ENCODE measurements around the gene CENPP. TPM values are rescaled to one million over a fixed set of nuclear protein-coding genes. Genes with fewer than 3 reads are reported as not detected.

The CENPP gene
- total RNA-seq, 2 experiments from 2014 or later, result 21.5 to 23.8 TPM

DNA sequence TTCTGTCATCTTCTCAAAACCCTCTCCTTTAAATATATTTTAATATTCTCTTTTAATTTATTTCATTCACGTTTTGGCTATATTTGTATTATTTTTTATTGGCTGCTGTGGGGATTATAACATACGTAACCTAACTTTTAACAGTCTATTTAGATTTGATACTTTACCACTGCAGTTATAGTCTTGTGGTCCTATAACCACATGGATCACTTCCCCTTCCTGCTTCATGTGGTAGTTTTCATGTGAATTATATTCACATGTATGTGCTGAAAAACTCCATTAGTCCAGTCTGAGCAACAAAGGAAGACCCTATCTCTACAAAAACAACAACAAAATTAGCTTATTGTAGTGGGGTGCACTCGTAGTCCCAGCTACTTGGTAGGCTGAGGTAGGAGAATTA lies 34.3 kb downstream of the CENPP start:
- ChIA-PET POLR2A (no interaction called here), CTCF (interaction anchor here (1.6 kb wide), 1 partner anchor 220 kb away, joined by 3 read pairs; no protein-coding TSS in a partner anchor)

DNA sequence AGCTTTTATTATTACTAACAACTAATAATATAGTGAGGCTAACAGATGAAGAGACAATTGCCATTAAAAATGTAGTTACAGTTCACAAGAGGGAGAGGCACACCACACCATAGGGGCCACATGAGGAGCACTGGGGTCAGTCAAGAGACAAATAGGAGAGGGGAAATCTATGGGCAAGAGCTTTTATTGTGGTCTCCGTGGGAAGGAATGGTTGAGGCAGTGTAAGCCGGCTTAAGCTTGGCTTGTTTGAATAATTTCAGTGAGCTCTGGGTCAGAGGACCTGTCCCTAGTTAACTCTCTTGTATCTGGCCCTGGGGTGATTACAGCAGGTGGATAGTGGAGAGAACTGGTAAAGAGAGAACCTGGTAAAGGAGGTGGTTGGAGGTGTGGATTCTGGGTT lies 43.3 kb downstream of the CENPP start:
- POLR2A ChIA-PET, result no interaction called here
- CTCF ChIA-PET, result no interaction called here

DNA sequence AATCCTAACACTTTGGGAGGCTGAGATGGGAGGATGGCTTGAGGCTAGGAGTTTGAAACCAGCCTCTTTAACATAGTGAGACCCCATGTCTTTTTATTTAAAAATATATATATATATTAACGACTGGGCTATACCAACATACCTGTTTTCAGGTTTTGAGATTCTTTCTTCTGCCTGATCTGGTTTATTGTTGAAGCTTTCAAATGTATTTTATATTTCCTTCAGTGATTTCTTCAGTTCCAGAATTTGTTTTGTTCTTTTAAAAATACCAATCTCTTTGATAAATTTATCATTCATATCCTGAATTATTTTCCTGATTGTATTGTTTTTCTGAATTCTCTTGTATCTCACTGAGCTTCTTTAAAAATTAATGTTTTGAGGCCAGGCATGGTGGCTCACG lies 47.4 kb downstream of the CENPP start:
- ChIA-PET POLR2A (no interaction called here), CTCF (no interaction called here)

DNA sequence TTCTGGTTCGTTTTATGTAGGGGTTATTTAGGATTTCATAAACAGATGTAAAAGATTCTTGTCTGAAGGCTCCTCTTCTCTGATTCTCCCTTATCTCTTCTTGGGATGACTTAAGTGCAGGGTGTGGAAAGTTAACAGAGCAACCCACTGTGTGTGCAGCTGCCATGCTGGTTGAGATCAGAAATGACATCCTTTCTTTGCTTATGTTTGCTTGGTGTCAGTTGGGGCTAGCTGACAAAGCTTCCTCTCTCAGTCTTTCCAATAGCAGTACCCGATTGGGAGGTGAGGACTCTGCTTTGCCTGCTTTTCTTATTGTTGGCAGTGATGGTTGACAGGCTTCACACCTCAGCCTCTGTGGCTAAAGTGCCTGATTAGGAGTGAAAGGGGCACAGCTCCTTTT lies 52.1 kb downstream of the CENPP start:
- ChIA-PET CTCF (no interaction called here), POLR2A (no interaction called here)

DNA sequence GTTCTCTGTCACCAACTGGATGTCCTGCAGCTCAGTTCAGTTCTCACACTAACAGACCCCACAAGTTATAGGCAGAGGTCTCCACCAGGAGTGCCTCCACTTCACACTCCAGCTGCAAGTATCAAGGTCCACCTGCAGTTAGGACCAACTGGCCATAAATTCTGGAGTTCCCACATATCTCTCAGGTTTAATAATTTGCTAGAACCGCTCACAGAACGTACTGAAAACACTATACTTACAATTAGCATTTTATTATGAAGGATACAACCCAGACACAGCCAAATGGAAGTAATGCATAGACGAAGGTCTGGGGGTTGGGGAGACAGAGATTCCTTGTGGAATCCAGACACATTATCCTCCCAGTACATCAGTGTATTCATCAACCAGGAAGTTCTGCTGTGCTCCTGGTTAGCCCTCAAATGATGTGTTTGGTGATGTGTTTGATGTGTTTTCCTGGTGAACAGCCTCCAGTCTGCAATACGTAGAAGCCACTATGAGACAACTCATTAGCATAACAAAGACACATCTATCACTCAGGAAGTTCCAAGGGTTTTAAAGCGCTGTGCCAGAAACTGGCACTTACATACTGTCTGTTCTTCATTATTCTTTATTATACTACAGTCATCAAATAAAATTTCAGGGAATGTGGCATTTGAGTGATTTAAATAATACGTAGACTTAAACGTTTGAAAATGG lies 53.3 kb downstream of the CENPP start:
- POLR2A ChIA-PET, result no interaction called here
- CTCF ChIA-PET, result no interaction called here

DNA sequence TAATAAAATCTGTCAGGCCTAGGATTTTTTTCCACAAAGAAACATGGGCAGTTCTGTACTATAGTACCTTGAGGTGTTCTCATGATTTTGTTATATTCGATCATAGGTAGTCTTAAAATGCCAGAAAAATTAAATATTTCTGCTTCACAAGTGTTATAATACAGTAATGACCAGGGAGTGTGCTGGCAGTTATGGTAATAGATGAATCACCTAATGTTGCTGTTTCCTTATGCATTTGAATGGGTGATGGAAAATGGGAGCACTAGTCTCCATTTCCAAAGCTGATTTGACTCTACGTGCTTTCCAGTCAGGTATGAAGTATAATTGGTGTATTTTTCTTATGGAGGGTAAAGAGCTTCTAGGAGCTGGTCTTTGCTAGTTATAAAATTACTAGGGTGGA lies 54.9 kb downstream of the CENPP start:
- CTCF ChIA-PET, result no interaction called here
- POLR2A ChIA-PET, result no interaction called here

DNA sequence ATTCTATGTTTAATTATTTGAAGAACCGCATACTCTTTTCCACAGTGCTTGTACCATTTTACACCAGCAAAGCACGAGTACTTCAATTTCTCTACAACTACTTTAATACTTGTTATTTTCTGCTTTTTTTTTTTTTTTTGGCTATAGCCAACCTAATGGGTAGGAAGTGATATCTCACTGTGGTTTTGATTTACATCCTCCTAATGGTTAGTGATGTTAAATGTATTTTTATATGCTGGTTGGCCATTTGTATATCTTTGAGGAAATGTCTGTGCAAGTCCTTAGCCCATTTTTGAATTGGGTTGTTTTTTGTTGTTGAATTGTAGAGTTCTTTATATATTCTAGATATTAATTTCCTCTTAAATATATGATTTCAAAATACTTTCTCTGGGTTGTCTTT lies 56.0 kb downstream of the CENPP start:
- CTCF ChIA-PET, result interaction anchor here (0.7 kb wide), 1 partner anchor 1908 kb away, joined by 3 read pairs; no protein-coding TSS in a partner anchor
- POLR2A ChIA-PET, result no interaction called here

DNA sequence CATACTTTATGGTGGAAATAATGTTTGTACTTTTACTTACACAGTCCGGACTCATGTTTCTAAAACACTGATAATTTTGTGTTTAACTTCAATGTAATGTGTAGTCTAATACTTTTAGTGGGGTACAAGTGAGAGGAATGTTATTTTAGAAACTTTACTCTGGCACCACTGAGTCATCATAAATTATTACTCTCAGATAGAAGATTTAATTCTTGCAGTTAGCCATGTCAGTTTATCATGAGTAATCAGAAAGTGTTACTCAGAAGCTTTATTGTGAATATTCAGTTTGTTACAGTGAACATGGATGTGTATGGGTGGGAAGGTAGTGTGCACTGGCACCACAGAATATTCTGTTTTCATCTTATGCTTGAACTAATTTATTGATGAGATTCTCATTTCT lies 58.6 kb downstream of the CENPP start:
- CTCF ChIA-PET, result no interaction called here
- POLR2A ChIA-PET, result no interaction called here

DNA sequence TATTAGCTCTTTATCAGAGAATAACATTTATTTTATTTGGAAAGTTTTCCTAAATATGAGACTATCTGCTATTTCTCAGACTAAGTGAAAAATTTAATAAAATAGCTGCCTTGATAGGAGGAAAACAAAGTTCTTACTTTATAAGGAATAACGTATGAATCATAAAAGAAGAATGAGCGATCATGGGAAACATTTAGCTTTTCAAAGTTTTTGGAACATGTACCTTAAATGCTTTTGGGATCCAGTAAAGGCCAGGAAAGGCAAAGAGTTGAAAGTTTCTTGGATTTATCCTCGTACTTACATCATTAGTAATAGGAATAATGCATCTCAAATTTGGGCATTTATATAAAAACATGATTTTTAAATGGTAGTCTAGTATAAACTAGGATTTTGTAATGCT lies 59.2 kb downstream of the CENPP start:
- CTCF ChIA-PET, result no interaction called here
- POLR2A ChIA-PET, result no interaction called here

DNA sequence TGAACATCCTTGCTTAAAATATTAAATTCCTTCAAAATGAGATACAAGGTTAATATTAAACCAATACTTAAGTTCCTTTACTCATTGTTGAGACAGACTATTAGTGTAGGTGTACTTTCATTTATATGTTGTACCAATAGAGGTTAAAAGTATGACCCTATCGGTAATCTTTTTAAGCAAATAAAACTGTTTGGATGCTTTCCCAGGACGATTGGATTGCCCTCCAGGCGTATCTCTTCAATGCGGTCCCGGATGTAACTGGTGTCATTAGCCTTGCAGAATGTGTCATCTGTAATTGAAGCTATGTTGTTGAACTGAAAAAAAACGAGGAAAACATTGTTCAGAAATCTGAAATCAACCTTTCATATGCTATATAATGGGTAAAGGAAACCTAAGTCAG lies 59.7 kb downstream of the CENPP start:
- POLR2A ChIA-PET, result no interaction called here
- CTCF ChIA-PET, result no interaction called here

DNA sequence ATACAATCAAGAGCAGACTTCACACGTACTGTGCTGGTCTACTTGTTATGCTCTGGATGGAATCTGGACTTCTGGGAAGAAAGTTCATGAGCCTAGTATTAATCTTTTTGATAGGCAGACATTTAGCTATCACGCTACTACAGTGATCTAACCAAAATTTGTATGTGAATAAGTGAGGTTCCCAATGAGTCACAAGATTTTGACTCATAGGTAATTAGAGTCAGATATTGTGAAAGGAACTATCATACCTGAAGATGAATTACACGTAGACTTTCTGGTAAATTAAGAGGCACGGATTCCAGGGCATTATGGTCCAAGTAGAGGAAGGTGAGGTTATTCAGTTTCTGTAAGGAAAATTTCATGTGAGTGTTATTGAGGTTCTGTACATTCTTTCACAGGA lies 60.2 kb downstream of the CENPP start:
- ChIA-PET CTCF (no interaction called here), POLR2A (no interaction called here)

DNA sequence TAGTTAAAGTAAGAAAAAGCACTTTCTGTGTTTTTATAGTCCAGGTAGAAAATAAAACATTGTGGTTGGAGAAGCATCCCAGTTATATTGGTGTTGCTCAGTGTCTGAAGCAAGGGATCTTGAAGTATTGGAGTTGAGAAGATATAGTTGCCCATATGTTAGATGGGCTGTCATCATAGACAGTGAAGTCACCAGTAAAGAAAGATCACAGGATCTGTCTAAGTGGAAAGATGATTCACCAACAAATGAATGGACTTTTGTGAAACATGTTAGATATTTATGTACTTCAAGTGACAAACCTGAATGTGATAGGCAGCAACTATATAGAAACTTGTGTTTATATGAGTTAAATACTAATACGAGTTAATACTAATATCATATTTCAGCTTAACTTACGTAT lies 66.9 kb downstream of the CENPP start:
- ChIA-PET CTCF (no interaction called here), POLR2A (no interaction called here)

DNA sequence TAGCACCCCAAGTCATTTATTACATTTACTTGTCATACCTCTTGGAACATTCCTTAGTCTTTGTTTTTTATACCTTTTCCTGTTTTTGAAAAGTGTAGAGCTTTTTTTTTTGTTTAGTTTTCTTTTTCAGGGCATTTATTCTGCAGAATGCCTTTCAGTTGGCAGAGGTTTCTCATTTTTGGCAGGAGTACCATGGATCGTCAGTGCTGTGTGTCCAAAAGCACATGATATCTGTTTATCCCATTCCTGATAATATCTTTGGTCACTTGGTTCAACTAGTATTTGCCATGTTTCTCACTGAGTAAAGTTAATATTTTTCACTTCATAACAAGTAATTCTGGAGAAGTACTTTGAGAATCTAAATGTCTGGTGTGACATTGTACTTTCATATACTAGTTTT lies 67.9 kb downstream of the CENPP start:
- ChIA-PET POLR2A (no interaction called here), CTCF (no interaction called here)

DNA sequence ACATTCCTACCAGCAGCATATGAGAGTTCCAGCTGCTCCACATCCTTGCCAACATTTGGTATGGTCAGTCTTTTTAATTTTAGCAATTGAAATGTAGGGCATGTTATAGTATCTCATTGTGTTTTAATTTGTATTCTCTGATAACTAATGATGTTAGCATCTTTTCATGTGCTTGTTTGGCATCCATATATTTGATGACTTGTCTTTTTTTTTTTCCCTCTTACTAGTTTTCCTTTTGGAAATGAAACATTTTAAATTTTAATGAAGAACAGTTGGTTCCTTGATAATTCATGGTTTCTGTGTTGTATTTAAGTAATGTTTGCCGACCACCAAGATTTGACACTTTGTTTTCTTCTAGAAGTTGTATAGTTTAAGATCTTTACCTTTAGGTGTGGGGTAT lies 69.9 kb downstream of the CENPP start:
- ChIA-PET POLR2A (no interaction called here), CTCF (no interaction called here)

DNA sequence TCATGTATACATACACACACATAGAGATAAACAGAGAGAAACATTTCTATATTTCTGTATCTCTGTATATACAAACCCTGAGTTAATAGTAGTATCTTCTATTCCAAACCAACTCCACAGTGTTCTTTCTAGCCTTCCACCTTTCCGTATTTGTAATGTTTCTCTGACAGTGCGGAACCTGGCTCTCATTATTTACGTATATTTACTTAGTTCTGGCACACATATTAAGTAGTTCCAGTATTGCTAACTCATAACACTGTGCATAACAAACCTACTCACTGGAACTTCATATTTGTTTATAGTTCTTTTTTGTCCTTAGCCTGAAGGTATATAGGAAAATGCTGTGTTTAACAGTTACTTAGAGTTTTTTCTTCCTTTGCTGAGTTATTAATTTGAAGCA lies 72.1 kb downstream of the CENPP start:
- CTCF ChIA-PET, result no interaction called here
- POLR2A ChIA-PET, result no interaction called here

DNA sequence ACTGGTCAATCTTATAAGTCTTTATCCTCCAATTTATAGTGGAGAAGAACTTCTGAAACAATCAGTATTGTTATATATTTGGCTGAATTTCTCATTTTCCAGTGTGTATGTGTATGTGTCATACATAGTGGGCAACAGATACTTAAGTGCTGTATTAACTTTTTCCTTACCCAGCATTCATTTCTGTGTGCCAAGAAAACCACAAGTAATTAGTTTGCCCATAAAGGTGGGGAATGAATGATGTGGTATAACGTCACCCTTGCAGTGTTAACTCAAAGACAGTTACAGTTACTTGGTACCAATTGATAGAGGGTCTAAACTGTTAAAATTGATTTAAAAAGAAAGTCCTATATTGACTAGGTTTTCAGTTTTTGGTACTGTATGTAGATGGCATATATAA lies 76.6 kb downstream of the CENPP start:
- ChIA-PET POLR2A (no interaction called here), CTCF (no interaction called here)

DNA sequence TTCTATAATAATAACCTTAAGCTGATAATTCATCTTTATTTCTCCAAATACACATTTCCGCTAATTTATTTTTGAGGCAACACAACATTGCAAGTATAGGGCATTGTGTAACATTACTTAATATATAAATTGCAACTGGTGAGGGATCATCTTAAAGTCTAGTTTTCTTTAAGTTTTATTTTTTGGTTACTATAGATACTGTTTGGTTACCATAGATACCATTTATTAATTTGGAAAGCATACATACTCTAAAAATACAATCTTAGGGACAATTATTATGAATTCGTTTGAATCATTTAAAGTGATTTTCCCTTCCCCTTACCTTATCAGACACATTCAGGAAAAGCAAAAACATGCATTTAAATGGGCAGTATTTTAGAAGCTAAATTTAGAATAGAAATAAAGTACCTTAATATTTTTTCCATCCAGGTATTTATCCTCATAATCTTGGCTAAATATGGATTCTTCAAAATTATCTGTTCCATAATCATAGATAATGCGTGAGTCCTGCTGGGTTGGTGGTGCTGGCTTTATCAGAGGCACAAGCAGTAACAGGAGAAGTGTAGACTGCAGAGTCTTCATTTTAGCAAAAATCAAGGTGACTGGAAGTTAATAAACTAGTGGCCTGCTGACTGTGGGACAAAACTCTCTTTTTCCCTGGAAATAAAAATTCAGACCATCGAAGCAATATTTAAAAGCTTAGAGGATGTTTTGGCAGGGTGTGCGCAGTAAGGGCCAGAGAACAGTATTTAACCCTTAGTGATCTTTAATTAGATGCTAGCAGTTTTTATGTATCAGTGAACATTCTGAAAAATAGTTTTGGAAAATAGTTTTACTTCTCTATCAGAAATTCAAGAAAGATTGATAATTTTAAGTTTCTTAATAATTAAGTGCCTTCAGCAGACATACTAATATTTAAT lies 77.3 kb downstream of the CENPP start:
- CTCF ChIA-PET, result no interaction called here
- POLR2A ChIA-PET, result no interaction called here

DNA sequence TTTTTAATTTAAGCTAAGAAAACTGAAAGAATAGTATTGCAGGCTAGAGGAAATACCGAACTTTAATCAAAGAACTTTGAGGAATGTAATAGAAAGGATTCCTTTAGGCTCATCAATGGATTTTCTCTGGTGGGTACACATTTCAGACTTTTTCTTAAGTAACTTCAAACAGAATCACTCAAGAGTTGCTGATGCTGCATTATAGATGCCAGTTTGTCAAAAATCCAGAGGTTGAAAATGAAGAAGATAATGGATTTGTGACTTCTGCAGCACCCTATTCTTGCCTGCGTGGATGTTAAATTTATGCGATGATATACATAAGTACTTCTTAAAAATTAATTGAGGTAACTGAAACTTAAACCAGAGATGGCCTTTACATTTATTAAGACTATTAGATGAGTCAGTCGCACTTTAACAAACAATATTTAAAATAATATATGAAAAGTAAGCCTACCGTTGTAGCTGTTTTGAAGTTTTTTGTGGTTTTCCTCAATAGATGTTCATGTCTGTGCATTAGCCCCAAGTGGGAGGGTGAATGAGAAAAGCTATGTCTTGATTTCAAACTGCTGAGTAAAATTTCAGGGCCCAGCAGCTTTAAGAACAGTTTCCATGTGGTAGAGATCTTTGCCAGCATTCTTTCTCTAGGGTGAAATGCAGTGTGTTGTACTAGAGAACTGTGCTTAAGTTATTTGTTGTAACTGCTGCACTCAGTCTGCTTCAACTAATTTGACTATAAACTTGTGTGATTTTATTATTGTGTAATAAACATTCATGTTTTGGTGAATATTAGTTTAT lies 78.5 kb downstream of the CENPP start, which contains the start of gene OGN:
OGN (minus strand) TSS at position 537 of the 795 bp plus-strand sequence. CDS start 1,171 bp downstream, outside the sequence.
- ChIA-PET POLR2A (no interaction called here), CTCF (no interaction called here)

DNA sequence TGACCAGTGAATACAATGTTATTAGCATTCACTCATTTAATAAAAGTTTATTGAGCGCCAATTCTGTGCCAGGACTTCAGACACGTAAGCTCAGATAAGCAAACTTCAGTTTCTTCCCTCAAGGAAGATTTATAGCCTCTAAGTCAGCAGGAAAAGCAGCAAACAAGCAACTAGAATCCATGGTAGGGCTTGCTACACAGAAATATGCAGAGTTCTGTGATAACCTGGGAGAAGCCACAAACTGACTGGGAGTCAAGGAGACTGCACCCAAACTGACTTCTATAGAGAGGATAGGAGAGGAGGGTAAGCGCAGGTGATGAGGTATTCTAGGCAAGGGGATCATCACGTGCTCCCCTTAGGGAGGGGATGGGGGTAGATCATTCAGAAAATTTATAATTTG lies 80.1 kb downstream of the CENPP start:
- ChIA-PET POLR2A (no interaction called here), CTCF (no interaction called here)

DNA sequence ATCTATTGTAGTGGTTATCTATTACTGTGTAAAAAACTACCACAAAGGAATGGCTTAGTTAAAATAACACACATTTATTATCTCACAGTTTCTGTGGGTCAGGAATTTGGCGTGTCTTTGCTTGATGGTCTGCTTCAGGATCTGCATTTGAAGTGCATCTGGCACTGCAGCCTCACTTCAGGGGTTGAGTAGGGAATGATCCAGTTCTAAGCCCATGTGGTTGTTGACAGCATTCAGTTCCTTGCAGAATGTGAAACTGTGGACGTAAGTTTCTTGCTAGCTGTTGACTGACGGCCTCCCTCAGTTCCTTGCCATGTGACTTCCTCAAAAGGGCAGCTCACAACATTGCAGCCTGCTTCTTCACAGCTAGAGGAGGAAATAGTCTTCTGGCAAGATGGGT lies 80.7 kb downstream of the CENPP start:
- POLR2A ChIA-PET, result no interaction called here
- CTCF ChIA-PET, result no interaction called here

DNA sequence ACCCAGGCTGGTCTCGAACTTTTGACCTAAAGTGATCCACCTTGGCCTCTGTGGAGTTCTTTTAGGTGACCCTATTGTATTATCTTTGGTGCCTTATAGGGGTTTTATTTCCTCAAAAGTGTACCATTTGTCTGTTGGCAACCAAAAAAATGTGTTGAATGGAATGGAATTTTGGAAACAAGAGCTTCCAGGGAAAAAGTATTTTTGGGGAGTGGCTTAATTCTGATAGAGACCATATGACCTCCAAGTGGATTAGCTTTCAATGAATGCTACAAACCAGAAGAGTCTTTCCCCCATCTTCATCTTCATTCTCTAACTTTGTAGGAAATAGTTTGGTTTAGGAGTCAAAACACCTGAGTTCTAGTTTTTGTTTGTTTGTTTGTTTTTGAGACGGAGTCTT lies 82.1 kb downstream of the CENPP start:
- CTCF ChIA-PET, result no interaction called here
- POLR2A ChIA-PET, result no interaction called here
